Loucy (cell line): ENCODE data around the gene CCBE1.

Source experiments
- EZH2phosphoT487 ChIP-seq: fragments of 200-600 bp; IDR thresholded peaks from 2 replicates; pipeline ENCODE4 v1.6.1; 2018; ENCODE audit warnings: antibody characterized with exemption, mild to moderate bottlenecking, moderate library complexity, borderline replicate concordance
- TF ChIP-seq, protein P1 (sequence below): fragments of 200-600 bp; sonication (generic); conservative IDR thresholded peaks from 2 replicates; pipeline ENCODE4 v1.5.1; 2014; ENCODE audit warnings: mild to moderate bottlenecking, antibody characterized with exemption, low read length

- no peak for TF ChIP-seq EZH2phosphoT487
- TF ChIP-seq, protein P1, sequence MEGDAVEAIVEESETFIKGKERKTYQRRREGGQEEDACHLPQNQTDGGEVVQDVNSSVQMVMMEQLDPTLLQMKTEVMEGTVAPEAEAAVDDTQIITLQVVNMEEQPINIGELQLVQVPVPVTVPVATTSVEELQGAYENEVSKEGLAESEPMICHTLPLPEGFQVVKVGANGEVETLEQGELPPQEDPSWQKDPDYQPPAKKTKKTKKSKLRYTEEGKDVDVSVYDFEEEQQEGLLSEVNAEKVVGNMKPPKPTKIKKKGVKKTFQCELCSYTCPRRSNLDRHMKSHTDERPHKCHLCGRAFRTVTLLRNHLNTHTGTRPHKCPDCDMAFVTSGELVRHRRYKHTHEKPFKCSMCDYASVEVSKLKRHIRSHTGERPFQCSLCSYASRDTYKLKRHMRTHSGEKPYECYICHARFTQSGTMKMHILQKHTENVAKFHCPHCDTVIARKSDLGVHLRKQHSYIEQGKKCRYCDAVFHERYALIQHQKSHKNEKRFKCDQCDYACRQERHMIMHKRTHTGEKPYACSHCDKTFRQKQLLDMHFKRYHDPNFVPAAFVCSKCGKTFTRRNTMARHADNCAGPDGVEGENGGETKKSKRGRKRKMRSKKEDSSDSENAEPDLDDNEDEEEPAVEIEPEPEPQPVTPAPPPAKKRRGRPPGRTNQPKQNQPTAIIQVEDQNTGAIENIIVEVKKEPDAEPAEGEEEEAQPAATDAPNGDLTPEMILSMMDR = no peak
Observed at GRCh38 chr18:59467497-59467896, 229.7 kb downstream of the CCBE1 start.
